Measurements from ENCODE around the gene PTPN14.

DNA sequence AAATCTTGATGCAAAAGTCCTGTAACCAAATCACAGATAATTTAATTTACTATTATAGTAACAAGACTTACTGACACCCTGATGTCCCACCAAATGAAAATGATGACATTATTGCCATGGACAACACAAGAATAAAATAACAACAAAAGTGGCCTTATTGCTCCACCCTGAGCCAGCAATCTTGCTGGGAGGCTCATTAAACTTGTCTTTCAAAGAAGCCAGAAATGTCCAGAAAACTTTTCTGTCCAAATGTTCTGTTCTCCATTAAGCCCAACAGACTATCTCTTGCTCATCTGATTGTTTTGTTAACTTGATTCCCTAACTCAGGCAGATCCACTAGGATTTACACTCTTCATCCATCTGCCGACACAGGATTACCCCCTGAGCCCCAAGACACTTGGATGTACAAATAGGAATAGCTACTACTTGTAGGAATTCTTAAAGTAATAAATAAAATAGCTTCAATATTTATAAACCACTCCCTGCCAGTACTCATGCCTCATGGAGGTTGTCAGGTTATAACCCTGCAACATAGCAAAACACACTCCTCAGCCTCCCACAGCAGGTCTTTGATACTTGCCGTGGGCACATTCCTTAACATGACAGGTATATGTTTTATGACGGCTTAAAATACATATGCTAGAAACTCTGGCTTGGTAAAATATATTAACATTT, 84.9 kb downstream of the PTPN14 start:
- TF ChIP-seq, protein P1, sequence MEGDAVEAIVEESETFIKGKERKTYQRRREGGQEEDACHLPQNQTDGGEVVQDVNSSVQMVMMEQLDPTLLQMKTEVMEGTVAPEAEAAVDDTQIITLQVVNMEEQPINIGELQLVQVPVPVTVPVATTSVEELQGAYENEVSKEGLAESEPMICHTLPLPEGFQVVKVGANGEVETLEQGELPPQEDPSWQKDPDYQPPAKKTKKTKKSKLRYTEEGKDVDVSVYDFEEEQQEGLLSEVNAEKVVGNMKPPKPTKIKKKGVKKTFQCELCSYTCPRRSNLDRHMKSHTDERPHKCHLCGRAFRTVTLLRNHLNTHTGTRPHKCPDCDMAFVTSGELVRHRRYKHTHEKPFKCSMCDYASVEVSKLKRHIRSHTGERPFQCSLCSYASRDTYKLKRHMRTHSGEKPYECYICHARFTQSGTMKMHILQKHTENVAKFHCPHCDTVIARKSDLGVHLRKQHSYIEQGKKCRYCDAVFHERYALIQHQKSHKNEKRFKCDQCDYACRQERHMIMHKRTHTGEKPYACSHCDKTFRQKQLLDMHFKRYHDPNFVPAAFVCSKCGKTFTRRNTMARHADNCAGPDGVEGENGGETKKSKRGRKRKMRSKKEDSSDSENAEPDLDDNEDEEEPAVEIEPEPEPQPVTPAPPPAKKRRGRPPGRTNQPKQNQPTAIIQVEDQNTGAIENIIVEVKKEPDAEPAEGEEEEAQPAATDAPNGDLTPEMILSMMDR (IDR thresholded peaks at IDR 0.05): no peak
- TF ChIP-seq EP300 (IDR thresholded peaks at IDR 0.05) (no peak), POLR2AphosphoS5 (IDR thresholded peaks at IDR 0.05) (no peak), POLR2A (IDR thresholded peaks at IDR 0.05) (no peak)

Measured in upper lobe of left lung (tissue), 4 donors.